HCT116 (cell line): Measurements from ENCODE around the gene MEIOSIN. TPM values are rescaled to one million over a fixed set of nuclear protein-coding genes. Genes with fewer than 3 reads are reported as not detected.

Experiments used
- ATAC-seq: fragments of 200-7000 bp; cut with Tn5 transposase; 2 replicates; pipeline ENCODE4 v1.9.1; 2020; ENCODE audit warnings: mild to moderate bottlenecking, moderate library complexity
- BruUV-seq: library from RNA; stranded (reverse); fragments of 400-500 nt; replicated peaks from 2 replicates; lab custom pipeline; 2021; lab: Mats Ljungman, UMichigan
- CTCF ChIA-PET: fragments of 300-600 bp; sonication (Branson Sonifier 250); formaldehyde crosslinking; loops from one replicate; lab custom pipeline; 2021; ENCODE audit warnings: antibody characterized with exemption; lab: Charles Lee
- POLR2A ChIA-PET: fragments of 300-600, 350-600 bp; sonication (Branson Sonifier 250); formaldehyde crosslinking; loops from one replicate; lab custom pipeline; 2021; ENCODE audit warnings: antibody characterized with exemption; lab: Charles Lee
- RAD21 ChIA-PET, 2 experiments: fragments of 300-600 bp; sonication (Branson Sonifier 250); formaldehyde crosslinking; loops; one replicate each; lab custom pipeline; 2023; ENCODE audit warnings: low total read pairs in 2 of 2; ENCODE audit not compliant: uncharacterized antibody in 2 of 2, unreplicated experiment in 2 of 2, low non-redundant PET in 1 of 2; lab: Charles Lee
- DNase-seq: peaks from one replicate; pipeline ENCODE4 v3.0.0-alpha.2; 2010; ENCODE audit warnings: low read depth, low spot score
- H2AFZ ChIP-seq: fragments of 200-600 bp; shearing (Covaris generic), sonication (generic); 2 replicates; pipeline ENCODE4 v1.6.1; 2017; ENCODE audit warnings: low read depth, mixed run types, mixed read lengths, antibody characterized with exemption, low read length; ENCODE audit not compliant: poor library complexity, severe bottlenecking
- H3K27ac ChIP-seq: 2 replicates; pipeline ENCODE4 v1.5.1; 2012; ENCODE audit warnings: low read depth, low read length
- H3K27me3 ChIP-seq: fragments of 200-600 bp; sonication (generic); 2 replicates; pipeline ENCODE4 v1.6.1; 2016; ENCODE audit warnings: mixed run types, low read length, mixed read lengths; ENCODE audit not compliant: insufficient read depth
- H3K36me3 ChIP-seq, 2 experiments: fragments of 200-500 bp in 1 of 2; fragments of 200-600 bp in 1 of 2; sonication (Bioruptor generic) in 1 of 2; sonication (generic) in 1 of 2; 2 replicates each; pipeline versions ENCODE4 v1.5.1 to v1.6.1; 2014 to 2016; ENCODE audit warnings: low read length in 2 of 2, inconsistent platforms in 1 of 2, mixed read lengths in 1 of 2, mixed run types in 1 of 2; ENCODE audit not compliant: insufficient read depth in 2 of 2, control insufficient read depth in 1 of 2
- H3K4me1 ChIP-seq, 2 experiments: fragments of 200-600 bp in 1 of 2; sonication (generic) in 1 of 2; 2 replicates each; pipeline versions ENCODE4 v1.5.1 to v1.6.1; 2012 to 2017; ENCODE audit warnings: low read length in 2 of 2, inconsistent platforms in 1 of 2, mild to moderate bottlenecking in 1 of 2, mixed read lengths in 1 of 2, mixed run types in 1 of 2, moderate library complexity in 1 of 2; ENCODE audit not compliant: insufficient read depth in 2 of 2, control insufficient read depth in 1 of 2
- H3K4me2 ChIP-seq: fragments of 200-600 bp; sonication (generic); 2 replicates; pipeline ENCODE4 v1.6.1; 2017; ENCODE audit warnings: mixed run types, low read length, mixed read lengths
- H3K4me3 ChIP-seq, 2 experiments: fragments of 200-600 bp in 1 of 2; sonication (generic) in 1 of 2; replicated peaks in 1 of 2; 2 replicates each; pipeline ENCODE4 v1.5.1; 2011 to 2016; ENCODE audit warnings: low read length in 2 of 2, control low read depth in 1 of 2, low read depth in 1 of 2, mild to moderate bottlenecking in 1 of 2, mixed read lengths in 1 of 2, mixed run types in 1 of 2
- H3K79me2 ChIP-seq: fragments of 200-600 bp; sonication (generic); 2 replicates; pipeline ENCODE4 v1.6.1; 2017; ENCODE audit warnings: mild to moderate bottlenecking, mixed run types, low read length, moderate library complexity, mixed read lengths; ENCODE audit not compliant: insufficient read depth
- H3K9ac ChIP-seq: fragments of 200-600 bp; sonication (generic); 2 replicates; pipeline ENCODE4 v1.6.1; 2016; ENCODE audit warnings: low read length, mixed read lengths
- H3K9me2 ChIP-seq: fragments of 200-600 bp; sonication (generic), shearing (Covaris generic); 2 replicates; pipeline ENCODE4 v1.6.1; 2017; ENCODE audit warnings: mixed run types, mild to moderate bottlenecking, moderate library complexity; ENCODE audit not compliant: insufficient read depth
- H3K9me3 ChIP-seq, 2 experiments: fragments of 200-500 bp in 1 of 2; fragments of 200-600 bp in 1 of 2; sonication (Bioruptor generic) in 1 of 2; sonication (generic) in 1 of 2; 2 replicates each; pipeline ENCODE4 v1.6.1; 2014 to 2017; ENCODE audit warnings: low read length in 2 of 2, mixed read lengths in 2 of 2, inconsistent platforms in 1 of 2, low read depth in 1 of 2, mild to moderate bottlenecking in 1 of 2, mixed run types in 1 of 2, moderate library complexity in 1 of 2; ENCODE audit not compliant: control insufficient read depth in 1 of 2, insufficient read depth in 1 of 2
- H4K20me1 ChIP-seq: fragments of 200-600 bp; sonication (generic), shearing (Covaris generic); 2 replicates; pipeline ENCODE4 v1.6.1; 2017; ENCODE audit warnings: mixed run types, mild to moderate bottlenecking, moderate library complexity; ENCODE audit not compliant: insufficient read depth
- CBX3 ChIP-seq: IDR thresholded peaks from 2 replicates; pipeline ENCODE4 v1.6.1; 2012; ENCODE audit warnings: low read depth
- ELF1 ChIP-seq: IDR thresholded peaks from 2 replicates; pipeline ENCODE4 v1.6.1; 2012; ENCODE audit warnings: low read depth, borderline replicate concordance
- EZH2 ChIP-seq: fragments of 200-600 bp; sonication (generic); IDR thresholded peaks from 2 replicates; pipeline ENCODE4 v1.6.1; 2017; ENCODE audit warnings: antibody characterized with exemption, mixed run types
- FOSL1 ChIP-seq: IDR thresholded peaks from 2 replicates; pipeline ENCODE4 v1.6.1; 2012; ENCODE audit warnings: low read depth
- JUND ChIP-seq: IDR thresholded peaks from 2 replicates; pipeline ENCODE4 v1.6.1; 2012
- YY1 ChIP-seq: IDR thresholded peaks from 2 replicates; pipeline ENCODE4 v1.6.1; 2011; ENCODE audit warnings: low read length, low read depth, moderate library complexity, mild to moderate bottlenecking; ENCODE audit not compliant: insufficient replicate concordance; ENCODE audit errors: extremely low read depth
- ZFX ChIP-seq: fragments of 450-650 bp; IDR thresholded peaks from 2 replicates; pipeline ENCODE4 v1.6.1; 2017
- intact Hi-C: fragments of 100-400 bp; cut with micrococcal nuclease; formaldehyde crosslinking; loops from 2 replicates; pipeline ENCODE4 v1.10.0; 2022
- total RNA-seq: library from RNA; stranded (reverse); gene quantifications from one replicate; pipeline ENCODE4 v1.2.1, GENCODE V29; 2021; ENCODE audit not compliant: unreplicated experiment
- TF ChIP-seq, protein P1 (sequence below): IDR thresholded peaks from 2 replicates; pipeline ENCODE4 v1.6.1; 2011; ENCODE audit warnings: mild to moderate bottlenecking, low read length, moderate library complexity; ENCODE audit not compliant: insufficient replicate concordance; ENCODE audit errors: extremely low read depth
- TF ChIP-seq, protein P2 (sequence below): IDR thresholded peaks from 2 replicates; pipeline ENCODE4 v1.6.1; 2012

The MEIOSIN gene
- total RNA-seq, 1 experiment from 2014 or later = 2.1 TPM

GRCh38 chr19:45757695-45758094 is 24.5 kb downstream of the MEIOSIN start:
- peaks cover 0 to 6% of the 10 kb centered on the region in 2 experiments; a peak in 2 of 4 replicates for H3K4me1 ChIP-seq
- no peak overlapping the region for H3K9ac ChIP-seq
- intact Hi-C loops = no loop called here
- H3K36me3 ChIP-seq = no peaks in the 10 kb centered on the region
- no peaks in the 10 kb centered on the region for H4K20me1 ChIP-seq
- H2AFZ ChIP-seq = no peak overlapping the region
- no peaks in the 10 kb centered on the region for H3K9me2 ChIP-seq
- no peak for ATAC-seq
- H3K27ac ChIP-seq = no peak overlapping the region
- H3K9me3 ChIP-seq = no peaks in the 10 kb centered on the region
- ChIA-PET CTCF (no interaction called here), RAD21 (no interaction called here), POLR2A (no interaction called here)
- H3K79me2 ChIP-seq = no peaks in the 10 kb centered on the region
- no peak overlapping the region for H3K4me3 ChIP-seq
- H3K27me3 ChIP-seq = no peaks in the 10 kb centered on the region
- BruUV-seq = no TSS peak
- TF ChIP-seq YY1 (no peak), ELF1 (no peak), CBX3 (no peak), JUND (no peak), ZFX (no peak), FOSL1 (no peak), EZH2 (no peak)
- TF ChIP-seq, protein P1, sequence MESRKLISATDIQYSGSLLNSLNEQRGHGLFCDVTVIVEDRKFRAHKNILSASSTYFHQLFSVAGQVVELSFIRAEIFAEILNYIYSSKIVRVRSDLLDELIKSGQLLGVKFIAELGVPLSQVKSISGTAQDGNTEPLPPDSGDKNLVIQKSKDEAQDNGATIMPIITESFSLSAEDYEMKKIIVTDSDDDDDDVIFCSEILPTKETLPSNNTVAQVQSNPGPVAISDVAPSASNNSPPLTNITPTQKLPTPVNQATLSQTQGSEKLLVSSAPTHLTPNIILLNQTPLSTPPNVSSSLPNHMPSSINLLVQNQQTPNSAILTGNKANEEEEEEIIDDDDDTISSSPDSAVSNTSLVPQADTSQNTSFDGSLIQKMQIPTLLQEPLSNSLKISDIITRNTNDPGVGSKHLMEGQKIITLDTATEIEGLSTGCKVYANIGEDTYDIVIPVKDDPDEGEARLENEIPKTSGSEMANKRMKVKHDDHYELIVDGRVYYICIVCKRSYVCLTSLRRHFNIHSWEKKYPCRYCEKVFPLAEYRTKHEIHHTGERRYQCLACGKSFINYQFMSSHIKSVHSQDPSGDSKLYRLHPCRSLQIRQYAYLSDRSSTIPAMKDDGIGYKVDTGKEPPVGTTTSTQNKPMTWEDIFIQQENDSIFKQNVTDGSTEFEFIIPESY = no peak
- TF ChIP-seq, protein P2, sequence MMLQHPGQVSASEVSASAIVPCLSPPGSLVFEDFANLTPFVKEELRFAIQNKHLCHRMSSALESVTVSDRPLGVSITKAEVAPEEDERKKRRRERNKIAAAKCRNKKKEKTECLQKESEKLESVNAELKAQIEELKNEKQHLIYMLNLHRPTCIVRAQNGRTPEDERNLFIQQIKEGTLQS = no peak
- no peak for DNase-seq
- H3K4me2 ChIP-seq = no peak overlapping the region
